Activated naive CD8-positive, alpha-beta T cell treated with anti-CD3 and anti-CD28 coated beads for 36 hours (primary cell): ENCODE data around the gene TGFA. TPM values are rescaled to one million over a fixed set of nuclear protein-coding genes. Genes with fewer than 3 reads are reported as not detected.

Experiments used
- DNase-seq: peaks from one replicate; pipeline ENCODE4 v3.0.0; 2021
- H3K27ac Mint-ChIP-seq: one replicate; pipeline ENCODE4 v1.8.0; 2022; ENCODE audit warnings: mild to moderate bottlenecking, moderate library complexity, mixed read lengths
- H3K27me3 Mint-ChIP-seq: one replicate; pipeline ENCODE4 v1.8.0; 2022; ENCODE audit warnings: mild to moderate bottlenecking, mixed read lengths
- H3K36me3 Mint-ChIP-seq: one replicate; pipeline ENCODE4 v1.8.0; 2021; ENCODE audit warnings: mild to moderate bottlenecking, mixed read lengths
- H3K4me1 Mint-ChIP-seq: one replicate; pipeline ENCODE4 v1.8.0; 2021; ENCODE audit warnings: mixed read lengths
- H3K4me3 Mint-ChIP-seq: one replicate; pipeline ENCODE4 v1.8.0; 2022; ENCODE audit warnings: mild to moderate bottlenecking, moderate library complexity, mixed read lengths
- H3K9me3 Mint-ChIP-seq: one replicate; pipeline ENCODE4 v1.8.0; 2022; ENCODE audit warnings: mixed read lengths
- total RNA-seq, 2 experiments: library from RNA; stranded (reverse); gene quantifications; one replicate each; pipeline ENCODE4 v1.2.3, GENCODE V29; 2021

TGFA gene
- total RNA-seq, 2 experiments from 2014 or later, result 0.06 to 0.25 TPM

DNA sequence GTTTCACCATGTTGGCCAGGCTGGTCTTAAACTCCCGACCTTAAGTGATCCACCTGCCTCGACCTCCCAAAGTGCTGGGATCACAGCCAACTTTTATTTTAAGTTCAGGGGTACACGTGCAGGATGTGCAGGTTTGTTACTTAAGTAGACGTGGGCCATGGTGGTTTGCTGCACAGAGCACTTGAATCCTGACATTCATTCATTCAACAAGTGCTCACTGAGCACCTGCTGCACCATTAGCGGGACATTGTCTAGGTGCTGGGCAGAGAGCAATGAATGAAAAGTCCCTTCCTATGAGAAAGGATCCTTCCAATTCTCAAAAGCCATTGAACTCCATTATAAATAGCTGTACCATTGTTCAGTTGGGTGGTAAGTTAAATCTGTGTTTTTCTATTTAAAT lies 31.0 kb downstream of the TGFA start:
- Mint-ChIP-seq H3K9me3 (no peaks in the 10 kb centered on the region), H3K27ac (no peak overlapping the region), H3K36me3 (no peaks in the 10 kb centered on the region), H3K27me3 (no peaks in the 10 kb centered on the region), H3K4me3 (no peak overlapping the region), H3K4me1 (peaks cover 12% of the 10 kb centered on the region)
- DNase-seq, result no peak

DNA sequence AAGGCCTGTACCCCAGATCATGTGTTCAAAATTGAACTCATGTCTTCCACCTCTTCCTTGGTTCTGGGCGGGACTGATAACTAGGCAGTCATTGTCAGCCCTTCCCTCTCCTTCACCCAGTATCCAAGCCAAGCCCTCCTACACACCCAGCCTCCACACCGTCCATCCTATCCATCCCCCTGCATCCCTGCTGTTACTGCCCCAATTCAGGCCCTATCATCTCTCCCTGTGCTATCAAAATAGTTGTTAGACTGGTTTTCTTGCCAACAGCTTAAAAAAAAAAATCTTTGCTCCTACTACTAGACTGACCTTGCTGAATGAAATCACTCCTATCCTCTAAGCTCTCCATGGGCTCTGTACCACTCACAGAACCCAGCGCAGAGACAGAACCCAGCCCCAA lies 32.8 kb downstream of the TGFA start:
- Mint-ChIP-seq H3K4me3 (no peak overlapping the region), H3K27me3 (no peaks in the 10 kb centered on the region), H3K9me3 (no peaks in the 10 kb centered on the region), H3K27ac (no peak overlapping the region), H3K4me1 (peaks cover 21% of the 10 kb centered on the region), H3K36me3 (no peaks in the 10 kb centered on the region)
- no peak for DNase-seq

DNA sequence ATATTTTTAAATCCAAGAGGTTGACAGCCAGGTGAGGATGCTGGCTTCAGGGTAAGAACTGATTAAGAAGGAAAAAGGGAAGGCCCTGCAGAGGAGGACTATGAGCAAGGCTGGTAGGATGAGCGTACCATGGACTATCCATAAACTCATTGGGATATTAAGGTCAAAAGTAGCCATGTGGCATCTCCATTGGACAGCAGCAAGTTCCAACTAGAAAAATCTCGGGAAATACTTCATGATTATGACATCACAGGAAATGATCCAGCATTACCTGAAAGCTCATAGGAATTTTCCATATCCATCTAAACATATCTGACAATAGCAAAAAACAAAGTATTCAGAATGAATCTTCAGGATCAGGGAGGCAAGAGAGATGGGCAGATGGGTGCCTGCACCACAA lies 34.2 kb downstream of the TGFA start:
- no peak for DNase-seq
- H3K4me1 Mint-ChIP-seq, result peaks cover 21% of the 10 kb centered on the region
- H3K27ac Mint-ChIP-seq, result no peak overlapping the region
- no peaks in the 10 kb centered on the region for H3K36me3 Mint-ChIP-seq
- no peaks in the 10 kb centered on the region for H3K27me3 Mint-ChIP-seq
- no peaks in the 10 kb centered on the region for H3K9me3 Mint-ChIP-seq
- no peak overlapping the region for H3K4me3 Mint-ChIP-seq

DNA sequence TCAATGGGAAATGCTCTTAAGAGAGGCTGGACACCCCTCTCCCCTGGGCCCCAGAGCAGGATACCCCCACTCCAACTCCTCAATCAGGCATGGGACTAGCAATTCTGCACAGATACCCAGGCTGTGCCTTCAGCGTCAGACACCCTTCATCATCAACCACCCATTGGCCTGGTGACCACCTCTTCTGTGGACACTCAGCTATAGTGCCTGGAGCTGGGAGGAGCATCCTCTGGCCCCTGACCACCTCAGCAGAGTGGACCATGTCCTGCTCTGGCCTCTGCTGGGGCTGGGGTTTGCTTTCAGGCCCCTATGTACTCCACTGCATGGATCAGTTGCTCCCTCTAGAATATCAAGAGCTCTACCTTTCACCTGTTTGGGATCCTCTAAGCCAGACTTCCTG lies 35.1 kb downstream of the TGFA start:
- Mint-ChIP-seq H3K9me3 (no peaks in the 10 kb centered on the region), H3K4me3 (no peak overlapping the region), H3K36me3 (no peaks in the 10 kb centered on the region), H3K27ac (no peak overlapping the region), H3K4me1 (peaks cover 13% of the 10 kb centered on the region), H3K27me3 (no peaks in the 10 kb centered on the region)
- DNase-seq, result no peak

DNA sequence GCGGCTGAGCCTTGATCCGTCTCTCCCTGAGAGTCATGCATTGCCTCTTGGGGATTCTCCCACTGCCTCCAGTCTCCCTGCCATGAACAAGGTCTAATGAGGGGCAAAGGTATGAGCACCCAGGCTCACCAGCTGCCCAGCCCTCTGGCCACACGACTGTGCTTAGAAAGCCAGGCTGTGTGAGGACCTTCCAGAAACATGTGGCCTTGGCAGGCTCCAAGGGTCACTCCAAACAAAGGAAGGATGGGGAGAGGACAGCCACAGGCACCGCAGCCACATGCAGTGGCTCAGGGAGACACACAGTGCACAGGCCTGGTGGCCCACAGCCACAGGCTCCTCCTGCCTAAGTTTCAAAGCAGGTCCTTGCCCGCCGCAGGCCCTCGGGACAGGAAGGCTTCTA lies 35.8 kb downstream of the TGFA start:
- Mint-ChIP-seq H3K4me1 (peaks cover 10% of the 10 kb centered on the region), H3K36me3 (no peaks in the 10 kb centered on the region), H3K27ac (no peak overlapping the region), H3K4me3 (no peak overlapping the region), H3K27me3 (no peaks in the 10 kb centered on the region), H3K9me3 (no peaks in the 10 kb centered on the region)
- DNase-seq, result no peak

DNA sequence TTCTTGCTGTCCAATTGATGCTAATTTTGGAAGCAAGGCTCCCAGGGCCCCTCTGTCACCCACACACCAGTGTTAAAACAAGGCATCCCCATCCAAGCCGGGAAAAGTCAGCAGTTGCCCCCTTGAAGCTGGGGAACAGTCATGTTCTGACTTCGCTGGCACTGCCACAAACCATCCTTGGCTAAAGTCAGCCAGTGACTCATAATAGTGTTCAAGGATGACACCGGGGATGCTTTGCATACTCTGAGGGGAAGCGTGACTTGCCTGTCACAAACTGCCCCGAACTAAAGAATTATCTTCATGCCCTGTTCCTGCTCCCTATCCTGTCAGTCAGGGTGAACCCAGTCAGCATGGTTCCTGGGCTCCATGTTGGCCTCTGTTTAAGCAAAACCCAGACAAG lies 37.0 kb downstream of the TGFA start:
- Mint-ChIP-seq H3K4me1 (peaks cover 10% of the 10 kb centered on the region), H3K27ac (no peak overlapping the region), H3K9me3 (no peaks in the 10 kb centered on the region), H3K27me3 (no peaks in the 10 kb centered on the region), H3K36me3 (no peaks in the 10 kb centered on the region), H3K4me3 (no peak overlapping the region)
- no peak for DNase-seq

DNA sequence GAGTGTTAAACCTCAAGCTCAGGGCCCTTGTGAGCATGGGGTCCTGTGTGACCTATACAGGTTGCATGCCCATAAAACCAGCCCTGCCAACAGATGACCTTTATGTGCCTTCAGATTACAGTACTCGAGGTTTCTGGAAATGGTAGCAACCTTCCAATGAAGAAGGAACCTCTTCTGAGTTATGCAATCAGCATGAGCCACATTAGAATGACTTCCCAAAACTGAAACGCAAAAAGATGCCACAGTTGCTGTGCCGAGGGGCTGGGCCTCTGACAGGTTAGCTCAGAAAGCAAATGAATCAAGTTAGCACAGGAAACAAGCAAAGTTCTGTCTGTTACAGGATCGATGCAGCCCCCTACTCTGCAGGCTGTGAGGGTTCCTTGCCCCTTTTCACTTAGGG lies 37.7 kb downstream of the TGFA start:
- no peak for DNase-seq
- no peaks in the 10 kb centered on the region for H3K36me3 Mint-ChIP-seq
- H3K27me3 Mint-ChIP-seq, result no peaks in the 10 kb centered on the region
- no peaks in the 10 kb centered on the region for H3K9me3 Mint-ChIP-seq
- peaks cover 10% of the 10 kb centered on the region for H3K4me1 Mint-ChIP-seq
- no peak overlapping the region for H3K27ac Mint-ChIP-seq
- no peak overlapping the region for H3K4me3 Mint-ChIP-seq

DNA sequence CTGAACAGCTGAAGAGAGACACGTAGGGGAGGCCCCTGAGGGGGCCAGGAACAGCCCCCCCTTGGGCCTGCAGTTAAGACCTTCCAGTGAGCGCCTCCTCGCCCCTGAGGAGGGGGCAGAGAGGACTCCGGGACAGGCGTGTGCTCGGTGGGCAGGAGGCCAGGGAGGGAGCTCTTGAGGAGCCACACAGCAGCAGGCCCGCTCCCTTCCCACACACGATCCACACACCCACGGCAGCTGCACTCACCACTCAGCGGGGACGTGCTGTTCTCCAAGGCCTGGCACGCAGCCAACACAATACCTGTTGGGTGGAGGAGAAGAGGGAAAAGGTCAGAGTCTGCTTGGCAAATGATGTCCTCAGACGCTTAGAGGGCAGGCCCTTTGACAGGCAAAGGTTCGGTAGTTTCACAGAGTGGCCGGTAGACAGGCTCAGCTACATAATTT lies 39.0 kb downstream of the TGFA start:
- Mint-ChIP-seq H3K27ac (no peak overlapping the region), H3K36me3 (no peaks in the 10 kb centered on the region), H3K4me3 (no peak overlapping the region), H3K27me3 (no peaks in the 10 kb centered on the region), H3K4me1 (peaks cover 10% of the 10 kb centered on the region), H3K9me3 (no peaks in the 10 kb centered on the region)
- no peak for DNase-seq

DNA sequence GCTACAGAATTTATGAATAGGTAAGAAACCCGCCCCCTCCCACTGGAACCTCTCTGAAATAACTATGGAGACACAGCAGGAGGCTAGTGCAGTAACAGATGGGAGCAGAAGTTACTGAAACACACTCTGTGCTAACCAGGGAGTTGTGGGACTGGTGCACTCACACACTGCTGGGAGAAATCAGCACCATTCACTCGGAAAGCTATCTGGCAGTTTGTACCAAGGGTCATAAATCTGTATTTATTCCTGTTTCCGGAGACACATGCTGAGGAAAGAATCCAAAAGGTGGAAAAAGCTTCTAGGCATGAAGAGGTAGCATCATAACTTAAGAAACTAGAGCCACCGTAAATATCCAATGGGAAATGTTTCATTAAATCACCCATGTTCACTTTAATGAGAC lies 39.9 kb downstream of the TGFA start:
- Mint-ChIP-seq H3K36me3 (no peaks in the 10 kb centered on the region), H3K4me3 (no peak overlapping the region), H3K9me3 (no peaks in the 10 kb centered on the region), H3K4me1 (peaks cover 10% of the 10 kb centered on the region), H3K27ac (no peak overlapping the region), H3K27me3 (no peaks in the 10 kb centered on the region)
- no peak for DNase-seq

DNA sequence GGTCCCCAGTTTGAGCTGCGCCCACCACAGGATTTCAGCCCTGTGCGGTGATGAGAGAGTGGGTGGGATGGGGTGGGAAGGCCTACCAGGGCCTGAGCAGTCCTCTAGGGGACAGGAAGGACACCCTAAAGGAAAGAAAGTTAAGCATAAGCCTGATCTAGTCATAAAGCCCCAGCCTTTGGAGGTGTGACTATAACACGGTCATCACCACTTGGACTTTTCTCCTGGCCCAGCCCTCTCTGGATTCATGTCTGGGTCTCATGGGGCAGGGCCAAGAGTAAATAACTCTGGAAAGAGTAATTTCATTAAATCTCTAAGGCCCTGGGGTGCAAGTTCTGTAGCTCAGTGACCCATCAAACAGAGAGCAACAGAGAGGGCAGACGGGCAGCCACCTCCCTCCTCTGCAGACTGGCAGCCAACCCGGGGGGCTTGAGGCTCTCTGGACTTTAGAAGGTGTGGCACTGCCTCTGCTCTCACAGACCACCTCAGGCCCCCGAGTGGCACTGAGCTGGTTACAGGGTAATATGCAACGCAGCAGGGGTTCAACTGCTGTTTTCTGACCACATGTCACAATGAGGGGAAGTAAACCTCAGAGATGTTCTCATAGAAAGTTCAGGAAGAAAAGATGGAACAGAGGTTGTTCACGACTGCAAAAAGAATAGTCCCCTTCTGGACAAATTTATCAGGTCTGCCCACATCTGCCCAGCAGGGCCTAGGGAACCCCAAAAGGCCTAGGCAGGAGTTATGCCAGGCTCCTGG lies 41.5 kb downstream of the TGFA start:
- Mint-ChIP-seq H3K4me1 (peaks cover 10% of the 10 kb centered on the region), H3K4me3 (no peak overlapping the region), H3K9me3 (no peaks in the 10 kb centered on the region), H3K27me3 (no peaks in the 10 kb centered on the region), H3K36me3 (no peaks in the 10 kb centered on the region), H3K27ac (no peak overlapping the region)
- no peak for DNase-seq

DNA sequence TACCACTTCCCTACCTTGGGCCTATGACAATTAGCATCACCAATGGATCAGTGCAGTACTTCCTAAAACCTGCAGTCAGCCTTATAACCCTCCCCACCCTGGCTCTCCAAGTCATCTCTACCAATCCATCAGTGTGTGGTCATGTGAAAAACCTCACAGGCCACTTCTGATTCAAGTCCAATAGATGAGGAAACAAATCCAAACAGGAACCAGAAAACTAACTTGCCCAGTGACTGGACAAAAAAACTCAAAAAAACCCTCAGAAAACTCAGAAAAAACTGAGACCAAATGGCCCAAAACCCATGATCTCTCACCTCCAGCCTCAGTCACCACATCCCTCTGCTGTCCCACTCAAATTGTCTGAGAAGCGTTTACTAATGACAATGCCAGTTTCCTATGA lies 43.3 kb downstream of the TGFA start:
- H3K4me1 Mint-ChIP-seq, result no peaks in the 10 kb centered on the region
- no peaks in the 10 kb centered on the region for H3K27me3 Mint-ChIP-seq
- no peaks in the 10 kb centered on the region for H3K36me3 Mint-ChIP-seq
- H3K9me3 Mint-ChIP-seq, result no peaks in the 10 kb centered on the region
- H3K4me3 Mint-ChIP-seq, result no peak overlapping the region
- H3K27ac Mint-ChIP-seq, result no peak overlapping the region
- DNase-seq, result no peak

DNA sequence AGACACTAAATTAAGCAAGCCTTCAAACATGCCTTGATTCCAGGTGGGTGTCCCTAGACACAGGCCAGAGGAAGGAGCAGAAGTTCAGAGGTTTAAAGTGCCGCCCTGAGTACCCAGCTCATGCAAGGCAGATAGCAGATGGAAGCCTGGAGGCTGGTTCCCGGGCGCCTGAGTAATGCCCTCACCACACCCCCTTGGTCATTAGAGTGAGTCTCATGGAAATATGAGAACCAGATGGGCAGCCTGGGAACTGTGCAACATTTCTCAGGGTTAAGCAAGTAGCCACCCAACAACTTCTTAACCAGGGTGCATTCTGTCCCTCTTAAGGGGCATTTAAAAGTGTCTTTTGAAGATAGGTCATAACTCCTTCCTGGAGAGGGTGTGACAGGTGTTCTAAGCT lies 44.1 kb downstream of the TGFA start:
- H3K4me3 Mint-ChIP-seq, result no peak overlapping the region
- no peaks in the 10 kb centered on the region for H3K36me3 Mint-ChIP-seq
- H3K27ac Mint-ChIP-seq, result no peak overlapping the region
- DNase-seq, result no peak
- no peaks in the 10 kb centered on the region for H3K9me3 Mint-ChIP-seq
- no peaks in the 10 kb centered on the region for H3K27me3 Mint-ChIP-seq
- no peaks in the 10 kb centered on the region for H3K4me1 Mint-ChIP-seq

DNA sequence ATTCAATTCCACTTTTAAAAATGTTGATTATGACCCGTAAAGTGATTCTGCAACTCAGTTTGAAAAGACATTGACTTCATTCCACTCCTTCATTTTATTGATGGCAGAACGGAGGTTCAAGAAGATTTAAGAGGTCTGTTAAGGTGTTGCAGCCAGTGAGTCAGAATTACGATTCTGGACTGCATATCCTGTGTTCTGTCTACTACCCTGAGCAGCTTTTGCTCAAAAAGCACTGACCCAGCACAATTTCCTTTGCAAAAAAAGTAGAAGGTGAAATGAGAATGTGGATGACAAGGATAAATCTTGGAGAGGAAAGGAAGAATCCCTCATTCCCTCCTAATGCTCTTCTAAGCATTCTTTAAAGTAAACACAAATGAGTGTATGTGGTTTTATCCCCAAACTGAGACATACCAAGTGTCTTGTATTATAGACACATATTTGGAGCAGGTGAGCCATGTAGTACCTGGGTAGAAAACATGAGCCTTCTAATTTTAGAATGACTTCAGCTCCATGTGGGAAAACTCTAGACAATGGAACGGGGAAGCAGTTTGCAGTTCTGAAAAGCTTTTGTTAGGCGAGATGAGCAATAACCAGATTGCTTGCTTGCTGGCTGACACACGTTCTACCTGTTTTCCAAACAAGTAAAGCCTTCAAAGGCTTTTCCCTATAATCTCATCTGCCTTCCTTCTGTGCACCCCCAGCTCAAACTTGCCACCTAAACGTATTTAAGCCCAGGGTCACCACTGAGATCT lies 44.7 kb downstream of the TGFA start:
- Mint-ChIP-seq H3K9me3 (no peaks in the 10 kb centered on the region), H3K4me3 (no peak overlapping the region), H3K27ac (no peak overlapping the region), H3K27me3 (no peaks in the 10 kb centered on the region), H3K4me1 (no peaks in the 10 kb centered on the region), H3K36me3 (no peaks in the 10 kb centered on the region)
- no peak for DNase-seq

DNA sequence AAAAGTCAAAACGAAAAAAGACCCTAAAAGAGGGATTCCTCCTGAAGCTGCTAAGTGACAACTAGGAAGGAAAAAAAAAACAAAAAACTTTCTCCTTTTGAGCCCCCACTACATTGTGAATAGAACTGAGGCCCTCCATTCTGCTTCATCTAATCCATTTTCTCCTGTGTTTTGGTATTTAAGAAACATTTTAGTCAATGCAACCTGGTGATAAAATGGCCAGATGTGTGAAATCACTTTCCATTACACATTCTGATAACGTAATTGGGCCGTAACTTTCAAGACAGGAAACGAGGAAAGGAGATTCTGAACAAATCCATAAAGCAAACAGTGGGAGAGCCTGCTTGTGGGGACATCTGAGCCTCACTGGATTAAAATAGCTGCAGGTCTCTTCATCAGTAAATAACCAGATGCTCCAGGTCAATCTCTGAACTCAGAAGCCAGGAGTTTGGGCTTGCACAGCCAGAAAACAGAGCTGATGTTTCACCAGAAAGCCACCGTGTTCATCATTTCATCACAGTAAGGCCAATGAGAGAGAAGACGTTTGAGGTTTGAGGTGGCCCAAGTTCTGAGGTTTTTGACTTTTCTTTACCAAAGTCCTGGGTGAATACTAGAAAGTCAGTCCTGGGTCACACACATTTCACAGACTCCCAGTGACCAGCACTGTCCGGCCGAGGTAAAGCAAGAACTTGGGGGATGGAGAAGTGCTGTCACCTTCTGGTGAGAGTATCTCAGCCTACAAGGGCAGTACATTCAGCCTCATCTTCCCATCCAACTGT lies 47.8 kb downstream of the TGFA start:
- H3K36me3 Mint-ChIP-seq, result no peaks in the 10 kb centered on the region
- no peak overlapping the region for H3K27ac Mint-ChIP-seq
- no peak for DNase-seq
- H3K4me1 Mint-ChIP-seq, result no peaks in the 10 kb centered on the region
- H3K4me3 Mint-ChIP-seq, result no peak overlapping the region
- H3K9me3 Mint-ChIP-seq, result no peaks in the 10 kb centered on the region
- no peaks in the 10 kb centered on the region for H3K27me3 Mint-ChIP-seq

DNA sequence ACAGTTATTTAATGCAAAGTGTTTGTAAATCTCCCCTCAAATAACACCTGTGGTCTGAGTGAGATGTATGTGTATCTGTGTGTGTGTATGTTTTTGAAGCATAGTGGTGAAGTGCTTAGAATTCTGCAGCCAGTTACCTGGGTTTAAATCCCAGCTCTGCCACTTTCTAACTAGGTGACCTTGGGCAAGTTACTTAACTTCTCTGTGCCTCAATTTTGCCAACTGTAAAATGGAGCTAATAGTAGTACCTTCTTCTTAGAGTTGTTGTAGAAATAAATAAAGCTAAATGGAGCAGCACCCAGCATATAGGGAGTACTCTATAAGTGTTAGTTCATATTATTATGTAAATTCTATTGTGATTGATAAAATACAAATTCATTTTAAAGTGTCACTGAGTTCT lies 48.9 kb downstream of the TGFA start:
- Mint-ChIP-seq H3K27me3 (no peaks in the 10 kb centered on the region), H3K4me3 (no peak overlapping the region), H3K36me3 (no peaks in the 10 kb centered on the region), H3K27ac (no peak overlapping the region), H3K9me3 (no peaks in the 10 kb centered on the region), H3K4me1 (no peaks in the 10 kb centered on the region)
- DNase-seq, result no peak
